Type B pancreatic cell (in vitro differentiated cells): ENCODE measurements around the gene DUSP3. TPM values are rescaled to one million over a fixed set of nuclear protein-coding genes. Genes with fewer than 3 reads are reported as not detected.

Experiments
- DNase-seq: peaks from one replicate; pipeline ENCODE4 v3.0.0; 2021; ENCODE audit warnings: mixed read lengths; ENCODE audit not compliant: unreplicated experiment; ENCODE audit errors: extremely low spot score
- H3K27ac Mint-ChIP-seq: 2 replicates; pipeline ENCODE4 v1.8.0; 2021; ENCODE audit warnings: mild to moderate bottlenecking, mixed read lengths
- H3K27me3 Mint-ChIP-seq: 2 replicates; pipeline ENCODE4 v1.8.0; 2021; ENCODE audit warnings: mixed read lengths
- H3K36me3 Mint-ChIP-seq: 2 replicates; pipeline ENCODE4 v1.8.0; 2021; ENCODE audit warnings: mixed read lengths
- H3K4me1 Mint-ChIP-seq: one replicate; pipeline ENCODE4 v1.8.0; 2021; ENCODE audit warnings: mixed read lengths; ENCODE audit not compliant: unreplicated experiment
- H3K4me3 Mint-ChIP-seq: 2 replicates; pipeline ENCODE4 v1.8.0; 2021; ENCODE audit warnings: mild to moderate bottlenecking, mixed read lengths
- H3K9me3 Mint-ChIP-seq: 2 replicates; pipeline ENCODE4 v1.8.0; 2021; ENCODE audit warnings: mixed read lengths
- total RNA-seq: library from RNA; stranded (reverse); gene quantifications from 2 replicates; pipeline ENCODE4 v1.2.1, GENCODE V29; 2021; ENCODE audit warnings: low replicate concordance
- TF ChIP-seq, protein P1 (sequence below): fragments of 200-600 bp; sonication (generic); conservative IDR thresholded peaks from 2 replicates; pipeline ENCODE4 v1.5.0; 2021; ENCODE audit warnings: antibody characterized with exemption, mild to moderate bottlenecking

The DUSP3 gene
- total RNA-seq, 1 donor from 2014 or later: 36.4 TPM

DNA sequence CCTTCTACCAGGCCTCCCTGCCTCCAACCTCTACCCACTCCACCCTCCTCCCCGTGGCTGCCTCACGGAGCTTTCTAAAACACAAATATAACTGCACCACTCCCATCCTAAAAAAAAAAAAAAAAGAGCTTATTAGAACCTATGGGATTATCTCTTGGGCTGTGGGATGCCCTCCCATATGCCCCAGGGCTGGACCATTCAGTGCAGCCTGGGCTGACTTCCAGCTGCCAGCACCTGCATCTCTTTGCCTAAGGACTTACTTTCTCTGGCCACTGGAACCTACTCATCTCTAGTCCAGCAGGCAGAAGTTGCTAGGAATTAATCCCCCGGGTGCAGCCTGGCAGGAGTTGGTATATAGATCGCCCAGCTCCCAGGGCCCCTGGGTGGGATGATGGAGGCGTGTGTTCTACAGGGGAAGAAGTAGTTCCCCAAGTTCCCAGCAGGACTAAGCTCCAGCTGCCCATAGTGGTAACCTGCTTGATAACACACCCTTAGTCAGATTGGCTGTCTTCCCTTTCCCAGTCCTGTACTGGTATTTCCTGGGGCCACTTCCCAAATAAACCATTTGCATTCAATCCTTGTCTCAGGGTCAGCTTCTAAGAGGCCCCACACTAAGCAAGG lies 43.9 kb upstream of the DUSP3 start:
- H3K9me3 Mint-ChIP-seq: no peaks in the 10 kb centered on the region
- TF ChIP-seq, protein P1, sequence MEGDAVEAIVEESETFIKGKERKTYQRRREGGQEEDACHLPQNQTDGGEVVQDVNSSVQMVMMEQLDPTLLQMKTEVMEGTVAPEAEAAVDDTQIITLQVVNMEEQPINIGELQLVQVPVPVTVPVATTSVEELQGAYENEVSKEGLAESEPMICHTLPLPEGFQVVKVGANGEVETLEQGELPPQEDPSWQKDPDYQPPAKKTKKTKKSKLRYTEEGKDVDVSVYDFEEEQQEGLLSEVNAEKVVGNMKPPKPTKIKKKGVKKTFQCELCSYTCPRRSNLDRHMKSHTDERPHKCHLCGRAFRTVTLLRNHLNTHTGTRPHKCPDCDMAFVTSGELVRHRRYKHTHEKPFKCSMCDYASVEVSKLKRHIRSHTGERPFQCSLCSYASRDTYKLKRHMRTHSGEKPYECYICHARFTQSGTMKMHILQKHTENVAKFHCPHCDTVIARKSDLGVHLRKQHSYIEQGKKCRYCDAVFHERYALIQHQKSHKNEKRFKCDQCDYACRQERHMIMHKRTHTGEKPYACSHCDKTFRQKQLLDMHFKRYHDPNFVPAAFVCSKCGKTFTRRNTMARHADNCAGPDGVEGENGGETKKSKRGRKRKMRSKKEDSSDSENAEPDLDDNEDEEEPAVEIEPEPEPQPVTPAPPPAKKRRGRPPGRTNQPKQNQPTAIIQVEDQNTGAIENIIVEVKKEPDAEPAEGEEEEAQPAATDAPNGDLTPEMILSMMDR: no peak
- H3K4me3 Mint-ChIP-seq: no peak overlapping the region
- H3K27me3 Mint-ChIP-seq: no peaks in the 10 kb centered on the region
- H3K36me3 Mint-ChIP-seq: peaks cover 8% of the 10 kb centered on the region
- no peak for DNase-seq
- no peak overlapping the region for H3K27ac Mint-ChIP-seq
- no peaks in the 10 kb centered on the region for H3K4me1 Mint-ChIP-seq

DNA sequence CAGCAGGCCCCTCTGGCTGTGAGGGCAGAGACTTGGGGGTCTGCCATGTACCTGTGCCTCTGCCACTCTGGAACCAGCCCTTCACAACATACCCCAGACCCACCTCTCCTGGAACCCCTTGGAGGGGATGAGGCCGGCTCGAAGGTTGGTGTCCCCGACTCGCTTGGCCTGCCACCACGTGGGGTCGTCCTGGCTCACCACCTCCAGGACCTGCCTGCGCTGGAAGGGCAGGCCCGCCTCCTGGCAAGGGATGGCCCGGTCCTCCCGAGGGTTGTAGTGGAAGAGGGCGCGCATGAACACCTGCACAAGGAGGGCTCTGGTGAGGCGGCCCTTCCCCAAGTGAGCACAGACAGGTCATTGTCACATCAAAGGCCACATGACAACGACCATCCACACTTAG lies 42.0 kb upstream of the DUSP3 start:
- DNase-seq: no peak
- TF ChIP-seq, protein P1: no peak
- no peak overlapping the region for H3K27ac Mint-ChIP-seq
- no peaks in the 10 kb centered on the region for H3K4me1 Mint-ChIP-seq
- no peaks in the 10 kb centered on the region for H3K9me3 Mint-ChIP-seq
- peaks cover 8% of the 10 kb centered on the region for H3K36me3 Mint-ChIP-seq
- H3K27me3 Mint-ChIP-seq: no peaks in the 10 kb centered on the region
- H3K4me3 Mint-ChIP-seq: no peak overlapping the region

DNA sequence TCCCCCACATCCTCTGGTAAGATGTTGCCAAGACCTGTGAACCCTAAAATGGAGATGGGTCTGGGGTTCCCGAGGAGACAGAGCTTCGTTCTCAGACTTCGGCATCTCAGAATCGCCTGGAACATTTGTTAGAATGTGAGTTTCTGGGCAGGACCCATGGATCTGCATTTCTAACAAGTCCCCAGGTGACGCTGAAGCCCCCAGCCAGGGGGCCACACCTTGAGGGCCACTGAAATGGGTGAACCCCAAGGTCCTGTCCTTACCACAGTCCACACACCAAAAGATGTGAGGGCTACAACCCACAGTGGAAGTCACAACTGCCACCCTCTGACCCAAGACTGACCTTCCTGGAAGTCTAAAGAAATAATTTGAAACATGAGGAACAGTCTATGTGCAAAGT lies 40.2 kb upstream of the DUSP3 start:
- no peaks in the 10 kb centered on the region for H3K27me3 Mint-ChIP-seq
- peaks cover 8% of the 10 kb centered on the region for H3K36me3 Mint-ChIP-seq
- no peak overlapping the region for H3K4me3 Mint-ChIP-seq
- TF ChIP-seq, protein P1: no peak
- no peak overlapping the region for H3K27ac Mint-ChIP-seq
- no peaks in the 10 kb centered on the region for H3K9me3 Mint-ChIP-seq
- no peak for DNase-seq
- H3K4me1 Mint-ChIP-seq: no peaks in the 10 kb centered on the region

DNA sequence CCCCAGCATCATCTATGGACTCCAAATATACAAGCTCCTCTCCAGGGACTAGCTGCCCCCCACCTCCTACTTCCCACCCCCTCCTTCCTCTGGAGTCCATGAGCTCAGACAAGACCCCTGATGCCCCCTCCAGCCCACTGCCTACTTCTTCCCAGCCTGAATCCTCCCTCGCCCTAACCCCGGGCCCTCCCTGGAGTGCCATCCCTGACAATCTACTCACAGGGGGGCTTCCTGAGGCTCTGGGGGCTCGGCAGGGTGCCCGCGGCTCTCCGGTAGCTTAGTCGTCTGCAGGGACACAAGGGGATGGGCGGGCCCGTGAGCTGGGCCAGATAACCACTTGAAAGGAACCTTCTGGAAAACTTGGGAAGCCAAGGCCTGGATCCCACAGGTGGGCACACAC lies 39.0 kb upstream of the DUSP3 start:
- Mint-ChIP-seq H3K4me3 (no peak overlapping the region), H3K36me3 (peaks cover 3% of the 10 kb centered on the region), H3K4me1 (no peaks in the 10 kb centered on the region), H3K9me3 (no peaks in the 10 kb centered on the region), H3K27ac (no peak overlapping the region), H3K27me3 (no peaks in the 10 kb centered on the region)
- TF ChIP-seq, protein P1: no peak
- no peak for DNase-seq

DNA sequence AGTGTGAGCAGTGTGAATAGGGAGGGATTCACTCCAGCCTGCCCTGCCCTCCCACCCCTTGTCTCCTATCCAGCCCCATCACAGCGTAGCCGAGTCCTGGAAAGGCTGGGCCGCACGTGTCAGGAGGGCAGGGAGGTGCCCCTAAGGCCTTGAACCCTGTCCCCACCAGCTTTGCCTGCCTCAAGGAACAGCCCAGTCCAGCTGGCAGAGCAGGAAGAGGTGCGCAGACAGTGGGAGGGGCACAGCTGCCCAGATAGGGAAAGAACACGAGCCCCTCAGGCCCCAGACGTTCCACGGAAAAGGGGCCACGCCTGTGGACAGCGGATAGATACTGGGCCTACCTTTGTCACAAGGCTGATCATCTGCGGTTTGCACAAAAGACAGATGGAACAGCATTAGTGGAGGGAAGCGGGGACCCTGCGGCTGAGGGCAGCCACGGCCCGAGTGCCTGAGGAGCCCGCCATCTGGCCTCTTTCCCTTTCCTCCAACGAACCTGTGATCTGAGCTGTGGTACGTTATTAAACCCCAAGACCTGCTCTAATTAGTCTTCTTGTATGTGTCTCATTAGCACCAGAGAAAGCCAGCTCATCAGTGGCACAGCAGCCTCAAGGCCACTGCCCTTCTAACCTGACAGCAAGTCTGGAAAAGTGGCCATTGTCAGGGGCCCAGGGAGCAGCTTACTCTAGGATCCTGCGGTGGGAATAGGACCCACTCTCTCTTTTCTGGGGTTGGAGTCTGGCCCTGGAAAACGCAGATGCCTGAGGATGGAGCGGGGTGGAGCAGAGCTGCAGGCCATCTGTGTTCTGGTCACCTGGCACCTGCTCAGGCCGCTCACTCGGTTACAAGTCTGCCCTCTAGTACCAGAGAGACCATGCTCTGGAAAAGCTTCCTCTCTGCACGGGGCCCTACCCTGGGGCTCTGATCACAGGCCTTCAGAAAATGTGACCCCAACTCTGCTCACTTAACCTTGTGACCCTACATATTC lies 37.9 kb upstream of the DUSP3 start:
- no peak for DNase-seq
- no peak overlapping the region for H3K27ac Mint-ChIP-seq
- TF ChIP-seq, protein P1: no peak
- no peaks in the 10 kb centered on the region for H3K4me1 Mint-ChIP-seq
- no peaks in the 10 kb centered on the region for H3K9me3 Mint-ChIP-seq
- peaks cover 3% of the 10 kb centered on the region for H3K36me3 Mint-ChIP-seq
- no peaks in the 10 kb centered on the region for H3K27me3 Mint-ChIP-seq
- no peak overlapping the region for H3K4me3 Mint-ChIP-seq
